Urothelium cell line (cell line): ENCODE results near the gene HOXB6.

Experiments used
- DNase-seq: peaks from one replicate; pipeline ENCODE4 v3.0.0; 2011; ENCODE audit warnings: low spot score, mixed read lengths
- FAIRE-seq: peaks from 2 replicates; lab custom pipeline; 2011; peaks lifted over from hg19 to GRCh38; lab: Jason Lieb, UNC

The HOXB6 gene

DNA sequence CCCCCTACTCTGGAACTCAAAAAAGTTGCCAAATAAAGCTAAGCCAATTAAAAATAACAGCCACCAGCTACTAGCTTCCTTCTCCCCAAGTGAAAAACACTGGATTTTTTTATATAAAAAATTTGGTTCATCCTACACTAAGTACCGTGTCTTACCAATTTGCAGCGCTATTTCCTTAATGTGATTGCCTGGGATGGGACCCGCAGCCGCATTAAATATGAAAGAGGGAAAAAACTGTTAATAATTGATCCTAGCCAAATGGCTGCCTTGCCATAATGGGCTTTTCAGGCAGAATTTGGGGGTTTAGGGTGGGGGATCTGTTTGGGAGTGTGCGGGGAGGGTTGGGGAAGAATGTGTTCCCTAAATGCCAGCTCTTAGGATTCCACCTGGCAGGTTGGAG, 19.3 kb upstream of the HOXB6 start:
- FAIRE-seq, result no peak
- no peak for DNase-seq

DNA sequence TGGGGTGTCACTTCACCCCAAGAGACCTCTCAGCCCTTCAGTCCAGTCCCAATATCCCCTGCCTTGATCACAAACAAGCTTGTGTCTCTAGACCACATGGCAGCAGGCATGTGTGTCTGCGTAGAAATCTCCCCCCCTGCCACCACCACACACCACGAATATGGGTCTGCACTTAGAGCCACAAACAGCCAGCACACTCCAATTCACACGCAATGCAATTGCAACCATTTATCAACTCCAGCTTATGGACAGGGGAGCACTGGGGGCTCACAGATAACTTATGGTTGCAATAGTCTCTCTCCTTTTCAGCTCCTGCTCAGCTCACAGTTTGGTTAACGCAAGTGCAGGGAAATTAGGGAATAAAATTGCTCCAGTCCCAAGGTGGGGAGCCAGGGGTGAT, 18.8 kb upstream of the HOXB6 start:
- FAIRE-seq (peak; percentile 66), DNase-seq (no peak)

DNA sequence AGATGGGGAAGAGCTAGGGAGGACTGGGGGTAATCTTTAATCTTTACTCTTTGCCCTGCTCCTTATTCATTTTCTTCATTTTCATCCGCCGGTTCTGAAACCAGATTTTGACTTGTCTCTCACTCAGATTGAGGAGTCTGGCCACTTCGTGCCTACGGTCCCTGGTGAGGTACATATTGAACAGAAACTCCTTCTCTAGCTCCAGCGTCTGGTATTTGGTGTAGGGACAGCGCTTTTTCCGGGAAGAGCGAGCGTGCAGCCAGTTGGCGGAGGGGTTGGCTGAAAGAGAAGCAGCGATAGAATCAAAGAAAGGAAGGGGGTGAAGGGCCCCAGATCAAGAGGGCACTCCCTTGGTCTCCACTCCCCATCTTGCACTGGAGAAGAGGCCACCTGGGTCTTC, 18.1 kb upstream of the HOXB6 start:
- no peak for DNase-seq
- no peak for FAIRE-seq

DNA sequence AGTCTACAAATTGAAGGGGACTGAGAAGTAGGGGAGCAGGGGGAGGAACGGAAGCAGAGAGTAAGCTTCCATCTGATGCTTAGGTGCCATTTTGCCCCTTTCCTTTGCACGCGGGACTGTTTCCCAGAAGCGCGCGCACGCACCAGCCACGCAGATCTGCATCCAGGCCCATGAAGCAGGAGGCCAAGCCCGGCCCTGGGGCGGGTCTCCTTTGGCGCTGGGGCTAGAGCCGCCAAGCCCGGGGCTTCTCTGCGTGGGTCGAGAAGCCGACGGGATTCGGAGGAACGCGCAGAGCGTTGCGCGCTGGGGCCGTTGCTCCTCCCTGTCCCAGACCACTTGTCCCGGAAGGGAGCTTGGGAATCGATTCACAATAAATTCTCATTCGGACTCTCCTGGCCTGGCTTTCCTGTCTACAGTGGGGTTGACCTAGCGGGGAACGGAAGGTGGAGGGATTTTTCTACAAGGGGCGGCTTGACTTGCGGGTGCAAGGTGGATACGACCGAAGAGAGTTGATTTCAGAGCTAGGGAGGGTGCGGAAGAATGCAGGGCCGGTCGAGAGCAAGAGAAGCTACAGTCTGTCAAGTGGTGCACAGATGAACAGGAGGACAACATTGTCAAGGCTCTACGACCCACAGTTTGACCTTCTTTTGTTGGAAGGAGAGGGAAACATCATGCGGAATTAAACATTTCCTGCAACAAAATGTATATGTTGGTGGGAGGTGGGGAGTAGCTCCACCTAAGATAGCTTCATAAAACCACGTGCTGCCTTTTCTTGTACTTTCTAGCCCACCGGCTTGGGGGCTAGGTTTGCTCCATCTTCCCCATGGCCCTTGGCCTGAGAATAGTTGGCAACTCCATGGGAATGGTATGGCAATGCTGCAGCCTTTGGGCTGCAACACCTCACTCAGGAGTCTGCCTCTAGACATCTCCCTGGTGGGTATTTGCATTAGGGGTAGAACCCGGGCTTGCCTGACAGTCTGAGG, 16.9 kb upstream of the HOXB6 start:
- FAIRE-seq, result peak; percentile 65
- DNase-seq, result no peak

DNA sequence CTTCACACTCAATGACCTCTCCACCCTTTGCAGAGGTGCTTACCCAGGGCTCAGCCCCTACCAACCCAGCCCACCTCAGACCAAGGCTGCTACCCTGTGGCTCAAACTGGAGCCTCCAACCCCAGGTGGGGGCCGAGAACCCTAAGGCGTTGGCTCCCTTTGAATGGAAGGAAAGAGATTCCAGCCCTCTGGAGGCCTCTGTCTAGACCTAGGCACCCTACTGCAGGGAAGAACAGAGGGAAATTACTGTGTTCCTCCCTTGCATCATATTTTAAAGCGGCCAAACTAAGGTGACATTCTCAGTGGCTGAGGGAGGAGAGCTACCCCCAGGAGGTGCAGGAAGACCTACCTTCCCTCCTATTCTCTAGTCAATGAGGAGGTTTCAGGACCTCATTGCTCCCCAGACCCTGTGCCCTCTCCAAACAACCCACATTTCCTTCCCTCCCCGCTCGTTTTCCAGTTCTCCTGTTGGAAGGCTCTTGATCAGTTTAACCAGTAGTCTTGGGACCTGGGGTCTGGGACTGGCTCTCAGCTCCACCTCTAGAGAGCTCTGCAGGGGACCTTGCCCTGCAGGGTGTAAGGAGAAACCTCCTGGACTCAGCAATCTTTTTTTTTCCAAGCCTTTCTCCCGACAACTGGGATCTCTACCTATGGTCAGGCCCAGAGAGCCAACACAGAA, 15.8 kb upstream of the HOXB6 start:
- FAIRE-seq (peak; percentile 37), DNase-seq (no peak)

DNA sequence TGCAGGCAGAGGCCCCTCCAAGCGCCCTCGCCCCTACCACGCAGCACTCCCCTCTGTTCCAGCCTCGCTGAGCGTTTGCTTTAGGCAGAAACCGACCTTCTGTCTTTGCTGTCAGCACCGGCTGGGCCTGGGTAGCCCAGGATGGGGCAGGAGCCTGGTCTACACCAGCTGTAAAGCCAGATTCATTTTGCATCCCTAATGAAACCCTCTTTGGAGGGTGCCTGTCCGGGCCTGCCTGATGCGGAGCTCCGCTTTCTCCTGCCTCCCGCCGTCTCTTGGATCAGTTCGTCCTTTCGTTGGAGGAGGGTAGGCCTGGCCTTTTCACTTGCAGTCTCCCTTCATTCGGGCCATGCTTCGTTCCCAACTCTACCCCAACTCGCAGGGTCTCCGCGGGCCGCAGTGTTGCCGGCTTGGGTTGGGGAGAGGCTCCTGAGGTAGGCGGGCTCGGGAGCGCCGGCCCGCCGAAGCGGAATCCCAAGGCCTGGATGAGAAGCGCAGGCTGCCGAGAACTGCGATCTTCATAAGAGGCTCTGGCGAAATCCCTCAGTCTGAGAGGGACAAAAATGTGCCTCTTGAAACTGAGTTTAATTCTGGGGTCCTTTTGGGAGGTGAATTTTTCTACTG, 15.2 kb upstream of the HOXB6 start:
- FAIRE-seq, result no peak
- no peak for DNase-seq

DNA sequence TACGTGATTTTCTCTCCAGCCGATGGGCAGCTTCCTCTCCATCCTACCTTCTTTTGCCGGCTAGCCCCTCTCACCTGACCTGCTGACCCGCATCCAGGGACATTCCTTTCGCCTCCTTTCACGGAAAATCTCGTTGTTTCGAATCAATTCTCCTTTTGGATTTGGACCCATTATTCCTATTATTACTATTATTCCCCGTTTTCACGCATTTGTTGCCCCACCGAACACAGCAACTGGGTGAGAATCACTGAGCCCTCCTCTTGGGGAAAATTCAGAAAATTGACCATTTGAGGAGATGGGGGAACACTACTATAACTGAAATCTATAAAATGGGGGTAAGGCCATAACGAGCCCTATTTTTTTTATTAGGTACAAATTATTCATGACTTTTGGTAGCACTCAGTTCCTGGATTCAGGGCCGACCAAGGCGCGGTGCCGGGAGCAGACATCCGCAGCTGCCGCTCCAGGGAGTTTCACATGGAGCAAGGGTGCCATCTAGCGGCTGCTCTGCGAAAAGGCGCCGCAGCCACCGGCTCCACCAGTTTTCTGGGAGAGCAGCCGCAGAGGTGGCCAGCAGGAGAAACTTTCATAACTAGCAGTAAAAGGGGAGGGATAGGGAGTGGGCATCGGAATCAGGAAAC, 13.6 kb upstream of the HOXB6 start:
- no peak for FAIRE-seq

GRCh38 chr17:48617471-48618255, 12.9 kb upstream of the HOXB6 start:
- FAIRE-seq, result no peak

More for the DNA sequence above, 13.6 kb upstream of the HOXB6 start:
- peak; percentile 94 for DNase-seq

GRCh38 chr17:48616717-48617470, 12.1 kb upstream of the HOXB6 start:
- DNase-seq, result no peak
- FAIRE-seq, result no peak

More at GRCh38 chr17:48617471-48618255, 12.9 kb upstream of the HOXB6 start:
- DNase-seq, result no peak

- FAIRE-seq, result no peak
- no peak for DNase-seq
Observed at GRCh38 chr17:48615963-48616716, 11.4 kb upstream of the HOXB6 start.

GRCh38 chr17:48615047-48615962, 10.5 kb upstream of the HOXB6 start, which contains the start of gene HOXB8:
Gene HOXB8 (minus strand): TSS chr17:48615292. CDS start chr17:48614704, 588 bp downstream.
- no peak for FAIRE-seq
- DNase-seq, result no peak

- FAIRE-seq (no peak), DNase-seq (no peak)
Observed at GRCh38 chr17:48613862-48614694, 9.3 kb upstream of the HOXB6 start.

- no peak for DNase-seq
Observed at GRCh38 chr17:48612854-48613691, 8.3 kb upstream of the HOXB6 start.

GRCh38 chr17:48612456-48612853, 7.7 kb upstream of the HOXB6 start:
- DNase-seq (no peak), FAIRE-seq (no peak)

More at GRCh38 chr17:48612854-48613691, 8.3 kb upstream of the HOXB6 start:
- FAIRE-seq, result no peak

DNA sequence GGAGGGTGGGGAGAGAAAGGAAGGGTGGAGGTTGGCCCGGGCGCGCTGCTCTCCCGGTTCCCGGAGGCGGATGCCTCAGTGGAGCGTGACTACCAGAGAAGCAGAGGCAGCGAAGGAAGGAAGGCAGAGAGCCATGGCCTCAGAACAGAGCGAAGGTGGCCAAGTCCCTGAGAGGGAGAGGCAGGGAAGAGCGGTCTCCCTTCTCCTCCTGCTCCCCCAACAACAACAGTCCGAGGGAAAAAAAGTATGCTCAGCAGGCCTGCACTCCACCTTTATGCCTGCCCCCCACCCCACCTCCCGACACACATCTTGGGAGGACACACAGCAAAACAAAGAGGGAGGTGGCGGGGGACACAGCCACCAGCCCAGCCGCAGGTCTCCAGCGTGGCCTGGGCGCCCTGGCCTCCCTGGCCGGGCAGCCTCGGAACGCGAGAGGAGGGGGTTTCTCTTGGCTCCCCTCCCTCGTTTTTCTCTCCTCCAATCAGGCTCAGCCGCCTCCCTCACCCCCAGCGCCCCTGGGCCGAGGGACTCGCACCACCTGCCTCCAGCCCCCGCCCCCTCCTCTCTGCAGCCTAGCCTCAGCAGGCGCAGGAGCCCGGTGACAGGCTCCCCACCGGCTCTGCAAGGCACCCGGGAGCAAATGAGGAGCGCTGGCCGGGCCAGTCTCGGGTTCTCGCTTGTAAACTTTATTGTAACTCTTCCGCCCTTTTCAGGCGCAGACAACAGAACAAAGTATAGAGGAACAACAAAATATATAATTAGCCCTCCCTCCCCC, 7.1 kb upstream of the HOXB6 start:
- DNase-seq (peak; percentile 31), FAIRE-seq (no peak)
